Neural crest cell (in vitro differentiated cells): ENCODE measurements around the gene CUL1. TPM values are rescaled to one million over a fixed set of nuclear protein-coding genes. Genes with fewer than 3 reads are reported as not detected.

Experiments
- DNase-seq: peaks from one replicate; pipeline ENCODE4 v3.0.0; 2021; ENCODE audit warnings: low read depth, mixed read lengths, low spot score
- H3K27ac Mint-ChIP-seq: one replicate; pipeline ENCODE4 v1.8.0; 2021; ENCODE audit warnings: mild to moderate bottlenecking, mixed read lengths; ENCODE audit not compliant: unreplicated experiment
- H3K27me3 Mint-ChIP-seq: 2 replicates; pipeline ENCODE4 v1.8.0; 2021; ENCODE audit warnings: low read depth, mild to moderate bottlenecking, mixed read lengths
- H3K36me3 Mint-ChIP-seq: 2 replicates; pipeline ENCODE4 v1.8.0; 2021; ENCODE audit warnings: low read depth, mild to moderate bottlenecking, mixed read lengths
- H3K4me1 Mint-ChIP-seq: 2 replicates; pipeline ENCODE4 v1.8.0; 2021; ENCODE audit warnings: mixed read lengths
- H3K4me3 Mint-ChIP-seq: one replicate; pipeline ENCODE4 v1.8.0; 2021; ENCODE audit warnings: mild to moderate bottlenecking, mixed read lengths
- H3K9me3 Mint-ChIP-seq: 2 replicates; pipeline ENCODE4 v1.8.0; 2021; ENCODE audit warnings: mixed read lengths
- CTCF ChIP-seq: fragments of 200-600 bp; sonication (generic); conservative IDR thresholded peaks from 2 replicates; pipeline ENCODE4 v1.5.0; 2021; ENCODE audit warnings: antibody characterized with exemption, mild to moderate bottlenecking
- total RNA-seq: library from RNA; stranded (reverse); gene quantifications from 2 replicates; pipeline ENCODE4 v1.2.1, GENCODE V29; 2021

CUL1 gene
- total RNA-seq, 1 donor from 2014 or later: 70.0 TPM

GRCh38 chr7:148804343-148805235, 105.9 kb downstream of the CUL1 start:
- H3K9me3 Mint-ChIP-seq: no peaks in the 10 kb centered on the region
- H3K4me1 Mint-ChIP-seq: peaks cover 5% of the 10 kb centered on the region
- peaks cover 36% of the 10 kb centered on the region for H3K36me3 Mint-ChIP-seq
- no peak overlapping the region for H3K27ac Mint-ChIP-seq
- no peak for DNase-seq
- H3K4me3 Mint-ChIP-seq: peak overlapping the region; percentile 38
- no peak for TF ChIP-seq CTCF
- H3K27me3 Mint-ChIP-seq: peaks cover 2% of the 10 kb centered on the region

- no peaks in the 10 kb centered on the region for H3K9me3 Mint-ChIP-seq
- H3K4me3 Mint-ChIP-seq: peak overlapping the region; percentile 19
- no peak for TF ChIP-seq CTCF
- H3K27me3 Mint-ChIP-seq: peaks cover 2% of the 10 kb centered on the region
- H3K4me1 Mint-ChIP-seq: peaks cover 15% of the 10 kb centered on the region
- peaks cover 31% of the 10 kb centered on the region for H3K36me3 Mint-ChIP-seq
- no peak overlapping the region for H3K27ac Mint-ChIP-seq
- no peak for DNase-seq
These were observed 107.5 kb downstream of the CUL1 start for GRCh38 chr7:148806187-148806586.

GRCh38 chr7:148807436-148807835, 108.7 kb downstream of the CUL1 start:
- H3K27me3 Mint-ChIP-seq: peaks cover 2% of the 10 kb centered on the region
- no peak for TF ChIP-seq CTCF
- no peaks in the 10 kb centered on the region for H3K9me3 Mint-ChIP-seq
- no peak overlapping the region for H3K27ac Mint-ChIP-seq
- no peak overlapping the region for H3K4me3 Mint-ChIP-seq
- peaks cover 36% of the 10 kb centered on the region for H3K36me3 Mint-ChIP-seq
- no peak for DNase-seq
- peaks cover 15% of the 10 kb centered on the region for H3K4me1 Mint-ChIP-seq

GRCh38 chr7:148809856-148810255, 111.2 kb downstream of the CUL1 start:
- Mint-ChIP-seq H3K4me3 (peak overlapping the region; percentile 22), H3K4me1 (peaks cover 15% of the 10 kb centered on the region), H3K36me3 (peaks cover 27% of the 10 kb centered on the region), H3K9me3 (no peaks in the 10 kb centered on the region), H3K27ac (peak overlapping the region; percentile 48), H3K27me3 (no peaks in the 10 kb centered on the region)
- no peak for TF ChIP-seq CTCF
- no peak for DNase-seq

- Mint-ChIP-seq H3K4me1 (peaks cover 15% of the 10 kb centered on the region), H3K9me3 (no peaks in the 10 kb centered on the region), H3K27ac (no peak overlapping the region), H3K4me3 (no peak overlapping the region), H3K36me3 (peaks cover 19% of the 10 kb centered on the region), H3K27me3 (no peaks in the 10 kb centered on the region)
- no peak for DNase-seq
- no peak for TF ChIP-seq CTCF
These were observed 113.2 kb downstream of the CUL1 start for GRCh38 chr7:148811892-148812291.
